Measurements from ENCODE around the gene HPGD. TPM values are rescaled to one million over a fixed set of nuclear protein-coding genes. Genes with fewer than 3 reads are reported as not detected.

The HPGD gene
- polyA plus RNA-seq, 1 of the 3 experiments (the other 2 are of a cell fraction) = not detected

DNA sequence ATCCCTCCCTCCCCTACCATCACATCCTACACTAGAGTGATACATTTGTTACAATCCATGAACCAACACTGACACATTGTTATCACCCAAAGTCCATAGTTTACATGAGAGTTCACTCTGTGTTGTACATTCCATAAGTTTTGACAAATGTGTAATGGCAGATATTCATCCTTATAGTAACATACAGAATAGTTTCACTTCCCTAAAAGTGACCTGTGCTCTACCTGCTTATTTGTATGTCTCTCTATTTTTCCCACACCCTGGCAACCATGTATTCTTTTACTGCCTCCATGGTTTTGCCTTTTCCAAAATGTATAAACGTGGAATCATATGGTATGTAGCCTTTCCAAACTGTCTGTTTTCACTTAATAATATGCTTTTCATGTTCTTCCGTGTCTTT is 42.2 kb upstream of the HPGD start:
- no peak overlapping the region for H2AFZ ChIP-seq (ENCODE audit: low read depth)
- no peaks in the 10 kb centered on the region for H3K9me3 ChIP-seq
- no peak overlapping the region for H3K9ac ChIP-seq
- no peaks in the 10 kb centered on the region for H3K9me2 ChIP-seq
- no peaks in the 10 kb centered on the region for H3K27me3 ChIP-seq (ENCODE audit: insufficient read depth)
- H4K20me1 ChIP-seq (ENCODE audit: insufficient read depth) = no peaks in the 10 kb centered on the region
- H3F3A ChIP-seq (replicated peaks; ENCODE audit: insufficient read depth) = no peaks in the 10 kb centered on the region
- H3K4me2 ChIP-seq = no peak overlapping the region
- no peak for DNase-seq
- 6% methylated on average over 2 of the region's 2 CpGs for WGBS (ENCODE audit: low lambda C conversion rate)
- no peak overlapping the region for H3K4me3 ChIP-seq (ENCODE audit: low read depth in 2 of 2, low read length in 1 of 2)
- CTCF ChIA-PET = no interaction called here
- H3K27ac ChIP-seq (ENCODE audit: low read depth in 2 of 2, low read length in 1 of 2) = no peak overlapping the region
- no peaks in the 10 kb centered on the region for H3K79me2 ChIP-seq (ENCODE audit: insufficient read depth)
- TF ChIP-seq RCOR1 (IDR thresholded peaks at IDR 0.05; ENCODE audit: low read length) (no peak), EP300 (IDR thresholded peaks at IDR 0.05; ENCODE audit: borderline replicate concordance in 1 of 2, low read depth in 1 of 2, low read length in 1 of 2) (no peak), RFX5 (IDR thresholded peaks at IDR 0.05; ENCODE audit: low read length) (no peak), TEAD4 (IDR thresholded peaks at IDR 0.05; ENCODE audit: borderline replicate concordance, insufficient read depth) (no peak), NRF1 (IDR thresholded peaks at IDR 0.05; ENCODE audit: low read depth, low read length) (no peak), IRF3 (IDR thresholded peaks at IDR 0.05; ENCODE audit: low read depth, low read length) (no peak), MXI1 (IDR thresholded peaks at IDR 0.05; ENCODE audit: low read depth, low read length) (no peak), FOSL2 (IDR thresholded peaks at IDR 0.05; ENCODE audit: borderline replicate concordance, low read depth) (no peak), SIN3A (IDR thresholded peaks at IDR 0.05; ENCODE audit: borderline replicate concordance, low read depth, low read length) (no peak), TAF1 (IDR thresholded peaks at IDR 0.05; ENCODE audit: borderline replicate concordance, low read depth, low read length) (no peak), SMC3 (IDR thresholded peaks at IDR 0.05; ENCODE audit: low read depth, low read length) (no peak), RXRA (IDR thresholded peaks at IDR 0.05; ENCODE audit: borderline replicate concordance, low read depth) (no peak)
- TF ChIP-seq, protein P1, sequence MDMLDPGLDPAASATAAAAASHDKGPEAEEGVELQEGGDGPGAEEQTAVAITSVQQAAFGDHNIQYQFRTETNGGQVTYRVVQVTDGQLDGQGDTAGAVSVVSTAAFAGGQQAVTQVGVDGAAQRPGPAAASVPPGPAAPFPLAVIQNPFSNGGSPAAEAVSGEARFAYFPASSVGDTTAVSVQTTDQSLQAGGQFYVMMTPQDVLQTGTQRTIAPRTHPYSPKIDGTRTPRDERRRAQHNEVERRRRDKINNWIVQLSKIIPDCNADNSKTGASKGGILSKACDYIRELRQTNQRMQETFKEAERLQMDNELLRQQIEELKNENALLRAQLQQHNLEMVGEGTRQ (IDR thresholded peaks at IDR 0.05; ENCODE audit: borderline replicate concordance, low read depth, low read length) = no peak
- POLR2A ChIA-PET = no interaction called here
- H3K36me3 ChIP-seq (replicated peaks in 1 of 2; ENCODE audit: control insufficient read depth in 1 of 2, insufficient read depth in 2 of 2, low read length in 1 of 2) = no peaks in the 10 kb centered on the region
- no peaks in the 10 kb centered on the region; a peak in 1 of 4 replicates for H3K4me1 ChIP-seq (ENCODE audit: control insufficient read depth in 1 of 2, insufficient read depth in 2 of 2, low read depth in 1 of 2, low read length in 1 of 2)

DNA sequence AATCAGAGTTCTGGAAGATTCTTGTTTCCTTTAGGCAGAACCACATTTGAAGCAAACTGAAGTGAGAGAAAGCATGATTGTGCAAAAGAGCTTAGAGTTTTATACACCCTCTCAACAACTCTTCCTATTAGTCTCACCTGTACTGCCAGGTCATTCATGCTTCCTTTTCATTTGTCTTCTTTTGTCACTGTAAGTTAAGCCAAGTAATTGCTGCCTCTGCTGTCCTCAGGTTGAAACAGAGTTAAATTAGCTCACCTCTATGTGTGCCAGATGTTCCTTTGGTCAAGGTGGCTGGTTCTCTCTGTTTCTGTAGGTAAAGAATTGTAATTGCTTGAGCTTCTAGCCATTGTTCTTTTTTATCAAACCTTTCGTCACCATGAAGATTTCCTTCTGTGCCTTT is 41.1 kb upstream of the HPGD start:
- DNase-seq = no peak
- Histone ChIP-seq H3K4me1 (ENCODE audit: control insufficient read depth in 1 of 2, insufficient read depth in 2 of 2, low read depth in 1 of 2, low read length in 1 of 2) (no peaks in the 10 kb centered on the region; a peak in 1 of 4 replicates), H3K36me3 (replicated peaks in 1 of 2; ENCODE audit: control insufficient read depth in 1 of 2, insufficient read depth in 2 of 2, low read length in 1 of 2) (no peaks in the 10 kb centered on the region), H4K20me1 (ENCODE audit: insufficient read depth) (no peaks in the 10 kb centered on the region), H3K4me3 (ENCODE audit: low read depth in 2 of 2, low read length in 1 of 2) (no peak overlapping the region), H3K4me2 (no peak overlapping the region), H3K9me3 (no peaks in the 10 kb centered on the region), H3K27me3 (ENCODE audit: insufficient read depth) (no peaks in the 10 kb centered on the region), H3K79me2 (ENCODE audit: insufficient read depth) (no peaks in the 10 kb centered on the region), H3F3A (replicated peaks; ENCODE audit: insufficient read depth) (no peaks in the 10 kb centered on the region), H3K9me2 (no peaks in the 10 kb centered on the region), H2AFZ (ENCODE audit: low read depth) (no peak overlapping the region), H3K9ac (no peak overlapping the region), H3K27ac (ENCODE audit: low read depth in 2 of 2, low read length in 1 of 2) (no peak overlapping the region)
- WGBS (ENCODE audit: low lambda C conversion rate) = 24% methylated on average over 1 of the region's 1 CpG
- CTCF ChIA-PET = interaction anchor here (0.7 kb wide), 2 partner anchors 39 to 69 kb away, joined by 3 to 4 read pairs; no protein-coding TSS in a partner anchor
- POLR2A ChIA-PET = no interaction called here
- no peak for TF ChIP-seq ZBTB33 (IDR thresholded peaks at IDR 0.05; ENCODE audit: borderline replicate concordance, low read depth)
- no peak for TF ChIP-seq NRF1 (IDR thresholded peaks at IDR 0.05; ENCODE audit: low read depth, low read length)
- TF ChIP-seq JUND (IDR thresholded peaks at IDR 0.05) = no peak
- TF ChIP-seq PBX3 (IDR thresholded peaks at IDR 0.05) = no peak
- TF ChIP-seq RCOR1 (IDR thresholded peaks at IDR 0.05; ENCODE audit: low read length) = no peak
- TF ChIP-seq, protein P2, sequence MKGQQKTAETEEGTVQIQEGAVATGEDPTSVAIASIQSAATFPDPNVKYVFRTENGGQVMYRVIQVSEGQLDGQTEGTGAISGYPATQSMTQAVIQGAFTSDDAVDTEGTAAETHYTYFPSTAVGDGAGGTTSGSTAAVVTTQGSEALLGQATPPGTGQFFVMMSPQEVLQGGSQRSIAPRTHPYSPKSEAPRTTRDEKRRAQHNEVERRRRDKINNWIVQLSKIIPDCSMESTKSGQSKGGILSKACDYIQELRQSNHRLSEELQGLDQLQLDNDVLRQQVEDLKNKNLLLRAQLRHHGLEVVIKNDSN (IDR thresholded peaks at IDR 0.05; ENCODE audit: borderline replicate concordance, low read depth) = no peak
- TF ChIP-seq SMC3 (IDR thresholded peaks at IDR 0.05; ENCODE audit: low read depth, low read length) = no peak
- TF ChIP-seq GATA2 (CRISPR knock-in tag; IDR thresholded peaks at IDR 0.05) = no peak
- TF ChIP-seq TEAD4 (IDR thresholded peaks at IDR 0.05; ENCODE audit: borderline replicate concordance, insufficient read depth) = no peak
- no peak for TF ChIP-seq POLR2AphosphoS5 (IDR thresholded peaks at IDR 0.05; ENCODE audit: low read depth, low read length)
- no peak for TF ChIP-seq FOXM1 (IDR thresholded peaks at IDR 0.05; ENCODE audit: low read depth)
- no peak for TF ChIP-seq EZH2phosphoT487 (IDR thresholded peaks at IDR 0.05; ENCODE audit: borderline replicate concordance, low read depth)
- no peak for TF ChIP-seq RAD21 (IDR thresholded peaks at IDR 0.05; ENCODE audit: low read length)
- TF ChIP-seq YY1 (IDR thresholded peaks at IDR 0.05; ENCODE audit: low read depth) = no peak

All from SK-N-SH (cell line).